ENCODE data around the gene PRKAG2. TPM values are rescaled to one million over a fixed set of nuclear protein-coding genes. Genes with fewer than 3 reads are reported as not detected.

The PRKAG2 gene
- total RNA-seq, 1 experiment from 2014 or later, result 28.2 TPM

- Histone ChIP-seq H3K4me1 (replicated peaks) (no peaks in the 10 kb centered on the region), H3K9me3 (replicated peaks) (no peaks in the 10 kb centered on the region)
- DNase-seq (ENCODE audit: low read depth in 1 of 2, low spot score in 2 of 2), result no peak
These were observed 15.0 kb downstream of the PRKAG2 start for GRCh38 chr7:151861881-151862280.

DNA sequence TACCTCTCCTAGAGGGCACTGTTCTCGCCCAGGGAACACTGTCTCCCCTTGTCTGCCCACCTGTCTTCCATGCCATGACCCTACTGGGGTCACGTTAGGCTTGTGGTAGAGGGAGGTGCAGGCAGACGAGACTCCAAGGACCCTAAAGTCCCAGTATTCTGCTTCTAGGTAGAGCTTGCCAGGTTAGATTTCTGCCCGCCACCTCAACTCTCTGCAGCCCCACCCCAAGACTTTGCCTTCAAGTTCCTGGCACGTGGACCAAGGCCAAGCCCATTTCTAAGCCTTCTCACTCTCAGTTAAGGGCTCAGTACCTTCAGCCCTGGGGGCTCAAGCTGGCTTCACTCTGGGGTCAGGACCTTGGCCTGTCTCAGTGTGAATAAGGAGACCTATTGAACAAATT is 16.1 kb downstream of the PRKAG2 start:
- H3K36me3 ChIP-seq, result no peaks in the 10 kb centered on the region
- no peaks in the 10 kb centered on the region for H3K4me1 ChIP-seq (replicated peaks)
- no peak overlapping the region for H3K4me3 ChIP-seq
- no peak overlapping the region for H3K27ac ChIP-seq
- no peak for DNase-seq (ENCODE audit: low read depth in 1 of 2, low spot score in 2 of 2)
- no peaks in the 10 kb centered on the region for H3K9me3 ChIP-seq (replicated peaks)
- no peaks in the 10 kb centered on the region; the same call in 1 of the 2 replicates for H3K27me3 ChIP-seq (replicated peaks)

More at GRCh38 chr7:151861881-151862280, 15.0 kb downstream of the PRKAG2 start:
- Histone ChIP-seq H3K27ac (no peak overlapping the region), H3K27me3 (replicated peaks) (no peaks in the 10 kb centered on the region; the same call in 1 of the 2 replicates), H3K4me3 (no peak overlapping the region), H3K36me3 (no peaks in the 10 kb centered on the region)

- no peak for DNase-seq (ENCODE audit: low read depth in 1 of 2, low spot score in 2 of 2)
- no peaks in the 10 kb centered on the region for H3K4me1 ChIP-seq (replicated peaks)
- H3K36me3 ChIP-seq, result no peaks in the 10 kb centered on the region
- H3K27ac ChIP-seq, result no peak overlapping the region
- no peaks in the 10 kb centered on the region for H3K9me3 ChIP-seq (replicated peaks)
- no peak overlapping the region for H3K4me3 ChIP-seq
- H3K27me3 ChIP-seq (replicated peaks), result no peaks in the 10 kb centered on the region; the same call in 1 of the 2 replicates
These were observed 16.8 kb downstream of the PRKAG2 start for GRCh38 chr7:151859948-151860685.

GRCh38 chr7:151859111-151859947 is 17.6 kb downstream of the PRKAG2 start:
- DNase-seq (ENCODE audit: low read depth in 1 of 2, low spot score in 2 of 2), result no peak
- H3K27me3 ChIP-seq (replicated peaks), result no peaks in the 10 kb centered on the region; the same call in 1 of the 2 replicates
- H3K36me3 ChIP-seq, result no peaks in the 10 kb centered on the region
- no peak overlapping the region for H3K4me3 ChIP-seq
- no peaks in the 10 kb centered on the region for H3K4me1 ChIP-seq (replicated peaks)
- no peaks in the 10 kb centered on the region for H3K9me3 ChIP-seq (replicated peaks)
- no peak overlapping the region for H3K27ac ChIP-seq

DNA sequence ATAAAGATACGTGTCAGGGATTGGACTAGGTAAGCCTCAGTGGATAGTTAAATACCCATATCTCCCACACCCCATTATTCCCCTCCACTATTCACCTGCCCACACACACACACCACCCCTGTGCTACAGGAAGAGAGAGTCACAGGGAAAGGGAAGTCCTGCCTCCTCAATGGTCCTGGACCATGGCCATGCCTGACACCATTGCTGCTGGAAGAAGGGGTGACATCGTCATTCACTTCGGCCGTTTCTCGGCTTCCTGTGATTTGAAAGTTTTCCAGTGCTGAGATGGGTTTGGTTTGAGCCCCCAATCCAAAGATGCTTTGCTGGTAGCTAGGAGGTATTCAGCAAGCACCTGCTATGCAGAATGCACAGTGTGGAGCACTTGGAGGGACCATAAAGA is 18.5 kb downstream of the PRKAG2 start:
- no peak for DNase-seq (ENCODE audit: low read depth in 1 of 2, low spot score in 2 of 2)
- H3K27me3 ChIP-seq (replicated peaks), result no peaks in the 10 kb centered on the region; the same call in 1 of the 2 replicates
- H3K9me3 ChIP-seq (replicated peaks), result no peaks in the 10 kb centered on the region

DNA sequence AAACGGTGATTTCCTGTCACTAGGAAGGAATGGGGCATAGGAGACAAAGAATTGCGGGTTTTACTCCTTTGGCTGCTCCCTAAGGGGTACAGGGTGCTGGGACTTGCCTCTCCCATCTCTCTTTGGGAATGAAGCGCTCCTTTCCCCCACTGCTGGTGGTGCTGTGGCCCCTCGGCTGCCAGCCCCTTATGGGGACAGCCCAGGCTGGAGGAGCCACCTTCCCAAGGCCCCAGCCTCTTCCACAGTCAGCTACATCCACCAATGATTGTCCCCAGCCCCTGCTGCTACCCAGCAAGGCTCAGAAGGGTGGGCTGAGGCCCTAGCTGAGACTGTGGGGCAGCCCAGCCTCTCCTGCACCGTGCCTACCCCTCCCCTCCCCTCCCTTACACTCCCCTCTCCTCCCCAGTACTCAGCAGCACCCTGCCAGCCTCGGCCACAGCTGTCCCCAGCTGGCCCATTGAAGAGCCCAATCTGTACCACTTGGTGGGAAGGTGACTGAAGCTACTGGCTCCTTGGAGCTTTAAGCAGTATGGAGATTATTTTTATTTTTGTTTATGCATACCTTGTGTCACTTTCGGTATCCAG is 19.0 kb downstream of the PRKAG2 start:
- peaks cover 3% of the 10 kb centered on the region; the same call in 1 of the 2 replicates for H3K27me3 ChIP-seq (replicated peaks)
- no peaks in the 10 kb centered on the region for H3K9me3 ChIP-seq (replicated peaks)
- no peaks in the 10 kb centered on the region for H3K4me1 ChIP-seq (replicated peaks)
- DNase-seq (ENCODE audit: low read depth in 1 of 2, low spot score in 2 of 2), result no peak
- H3K4me3 ChIP-seq, result no peak overlapping the region
- H3K36me3 ChIP-seq, result no peaks in the 10 kb centered on the region
- H3K27ac ChIP-seq, result no peak overlapping the region

More for the DNA sequence above, 18.5 kb downstream of the PRKAG2 start:
- Histone ChIP-seq H3K27ac (no peak overlapping the region), H3K36me3 (no peaks in the 10 kb centered on the region), H3K4me1 (replicated peaks) (no peaks in the 10 kb centered on the region), H3K4me3 (no peak overlapping the region)

DNA sequence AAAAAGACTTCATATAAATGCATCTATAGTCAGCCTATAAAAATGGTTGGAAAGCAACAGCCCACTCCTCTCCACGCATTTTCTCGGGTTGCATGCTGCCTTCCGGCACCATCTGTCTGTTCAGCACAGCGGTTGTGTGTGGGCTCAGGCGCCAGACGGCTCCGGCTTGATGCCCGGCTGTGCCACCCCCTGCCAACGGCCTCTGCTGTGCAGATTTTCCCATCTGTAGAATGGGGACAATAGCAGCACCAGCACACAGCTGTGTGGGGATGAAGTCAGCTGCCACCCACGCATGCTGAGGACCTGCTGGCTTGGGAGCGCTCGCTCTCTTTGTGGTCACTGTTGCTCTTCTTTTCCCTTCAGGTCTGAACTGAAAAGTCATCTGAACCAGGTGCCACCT is 19.5 kb downstream of the PRKAG2 start:
- Histone ChIP-seq H3K9me3 (replicated peaks) (no peaks in the 10 kb centered on the region), H3K4me1 (replicated peaks) (no peaks in the 10 kb centered on the region), H3K27me3 (replicated peaks) (peaks cover 4% of the 10 kb centered on the region; the same call in 1 of the 2 replicates), H3K4me3 (no peak overlapping the region), H3K36me3 (no peaks in the 10 kb centered on the region), H3K27ac (no peak overlapping the region)
- no peak for DNase-seq (ENCODE audit: low read depth in 1 of 2, low spot score in 2 of 2)

DNA sequence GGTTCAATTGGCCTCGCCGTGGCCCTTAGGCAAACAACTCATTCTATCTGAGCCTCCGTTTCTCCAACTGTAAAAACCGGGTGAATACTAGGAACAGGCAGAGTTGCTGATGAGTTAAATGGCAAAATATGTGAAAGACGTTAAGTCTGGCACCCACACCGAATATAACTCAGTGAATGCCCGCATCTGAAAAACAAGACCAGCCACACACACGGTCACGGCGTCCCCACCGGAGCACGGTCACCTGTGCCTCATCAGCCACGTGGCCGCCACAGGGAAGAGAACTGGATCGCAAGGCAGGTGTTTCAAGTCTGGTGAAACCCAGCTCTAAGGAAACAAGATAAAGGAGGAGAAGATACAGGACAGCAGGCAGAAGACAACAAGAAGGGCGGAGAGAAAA is 20.4 kb downstream of the PRKAG2 start:
- DNase-seq (ENCODE audit: low read depth in 1 of 2, low spot score in 2 of 2), result no peak
- no peaks in the 10 kb centered on the region for H3K9me3 ChIP-seq (replicated peaks)
- no peak overlapping the region for H3K27ac ChIP-seq
- H3K36me3 ChIP-seq, result no peaks in the 10 kb centered on the region
- H3K27me3 ChIP-seq (replicated peaks), result 0 out of 2 replicates have a peak, but pooled peaks cover 4% of the 10 kb centered on the region
- no peaks in the 10 kb centered on the region for H3K4me1 ChIP-seq (replicated peaks)
- no peak overlapping the region for H3K4me3 ChIP-seq

DNA sequence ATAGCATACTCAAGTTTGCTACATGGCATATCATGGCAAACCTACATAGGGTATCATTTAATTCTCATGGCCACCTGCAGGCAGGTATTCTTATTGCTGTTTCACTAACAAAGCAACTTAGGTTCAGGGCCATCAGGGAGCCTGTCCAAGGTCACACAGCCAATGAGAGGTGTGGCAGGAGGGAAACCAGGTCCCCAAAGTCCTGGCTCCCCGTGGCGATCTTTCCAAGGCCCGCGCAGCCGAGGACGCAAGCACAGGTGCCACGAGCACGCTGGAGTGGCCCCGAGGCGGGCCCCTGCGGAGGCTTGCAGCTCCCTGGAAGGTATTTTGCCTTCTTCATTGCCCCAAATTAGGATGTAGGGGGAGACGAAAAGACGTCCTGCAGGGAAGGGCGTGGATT is 20.8 kb downstream of the PRKAG2 start:
- Histone ChIP-seq H3K36me3 (no peaks in the 10 kb centered on the region), H3K4me3 (no peak overlapping the region), H3K27ac (no peak overlapping the region), H3K9me3 (replicated peaks) (no peaks in the 10 kb centered on the region), H3K4me1 (replicated peaks) (no peaks in the 10 kb centered on the region), H3K27me3 (replicated peaks) (0 out of 2 replicates have a peak, but pooled peaks cover 4% of the 10 kb centered on the region)
- DNase-seq (ENCODE audit: low read depth in 1 of 2, low spot score in 2 of 2), result no peak

DNA sequence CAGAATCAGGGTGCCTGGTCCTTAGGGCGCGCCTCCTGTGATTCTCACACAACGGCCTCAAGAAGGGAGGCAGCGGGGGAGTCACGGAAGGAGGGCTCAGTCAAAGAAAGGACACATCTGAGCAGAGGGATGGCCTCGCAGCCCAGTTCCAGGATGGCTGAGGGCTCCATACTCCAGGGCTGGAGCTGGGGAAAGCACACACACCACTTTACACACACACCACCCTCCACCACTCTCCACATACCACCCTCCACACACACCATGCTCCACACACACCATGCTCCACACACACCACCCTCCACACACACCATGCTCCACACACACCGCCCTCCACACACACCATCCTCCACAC is 22.2 kb downstream of the PRKAG2 start:
- Histone ChIP-seq H3K4me3 (no peak overlapping the region), H3K27ac (no peak overlapping the region), H3K27me3 (replicated peaks) (0 out of 2 replicates have a peak, but pooled peaks cover 4% of the 10 kb centered on the region), H3K36me3 (no peaks in the 10 kb centered on the region), H3K9me3 (replicated peaks) (no peaks in the 10 kb centered on the region), H3K4me1 (replicated peaks) (no peaks in the 10 kb centered on the region)
- no peak for DNase-seq (ENCODE audit: low read depth in 1 of 2, low spot score in 2 of 2)

- no peaks in the 10 kb centered on the region for H3K4me1 ChIP-seq (replicated peaks)
- no peaks in the 10 kb centered on the region for H3K9me3 ChIP-seq (replicated peaks)
- no peaks in the 10 kb centered on the region for H3K36me3 ChIP-seq
- no peak overlapping the region for H3K4me3 ChIP-seq
- no peak for DNase-seq (ENCODE audit: low read depth in 1 of 2, low spot score in 2 of 2)
- 0 out of 2 replicates have a peak, but pooled peaks cover 4% of the 10 kb centered on the region for H3K27me3 ChIP-seq (replicated peaks)
- H3K27ac ChIP-seq, result no peak overlapping the region
These were observed 22.8 kb downstream of the PRKAG2 start for GRCh38 chr7:151853896-151854719.

DNA sequence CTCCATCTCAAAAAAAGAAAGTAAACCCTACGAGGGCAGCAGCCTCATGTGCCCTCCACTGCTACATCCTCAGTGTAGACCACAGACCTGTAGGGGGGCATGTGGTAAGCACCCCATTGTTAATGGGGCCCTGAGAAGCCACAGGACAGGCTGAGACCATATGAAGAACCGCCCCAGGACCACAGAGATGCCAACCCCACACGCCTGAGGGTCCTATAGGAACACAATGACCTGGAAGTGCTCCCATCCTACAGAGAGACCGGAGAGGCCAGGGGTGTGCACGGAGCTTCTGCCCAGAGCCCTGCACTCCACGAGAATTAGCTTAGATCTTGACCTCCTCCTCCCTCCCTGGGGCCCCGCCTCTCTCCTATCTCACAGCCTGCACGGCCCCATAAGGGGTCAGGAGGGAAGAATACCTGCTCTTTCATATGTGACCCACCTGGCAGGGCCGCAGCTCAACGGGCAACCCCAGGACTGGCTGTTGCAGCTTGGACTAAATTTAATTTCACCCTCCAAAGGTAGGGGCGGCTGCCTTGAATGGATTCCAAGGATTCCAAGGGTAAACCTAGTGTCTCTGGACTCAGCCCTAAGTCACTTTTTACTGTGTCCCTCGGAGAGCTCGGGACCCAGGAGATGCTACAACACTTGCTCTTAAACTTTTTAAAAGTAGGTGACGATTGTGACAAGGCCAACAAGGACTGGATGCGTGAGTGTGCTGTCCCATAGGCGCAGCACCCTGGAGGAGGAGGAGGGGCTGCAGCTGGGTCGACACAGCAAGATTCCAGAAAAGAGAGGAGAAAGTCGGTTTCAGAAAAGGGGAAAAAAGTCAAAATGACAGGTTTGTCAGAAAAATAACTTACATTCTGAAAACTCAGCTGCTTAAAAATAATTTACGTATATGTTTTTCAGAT is 24.2 kb downstream of the PRKAG2 start:
- Histone ChIP-seq H3K9me3 (replicated peaks) (no peaks in the 10 kb centered on the region), H3K4me3 (no peak overlapping the region), H3K4me1 (replicated peaks) (no peaks in the 10 kb centered on the region), H3K27me3 (replicated peaks) (0 out of 2 replicates have a peak, but pooled peaks cover 4% of the 10 kb centered on the region), H3K27ac (no peak overlapping the region), H3K36me3 (no peaks in the 10 kb centered on the region)
- no peak for DNase-seq (ENCODE audit: low read depth in 1 of 2, low spot score in 2 of 2)
